Measurements from ENCODE around the gene PPBP. TPM values are rescaled to one million over a fixed set of nuclear protein-coding genes. Genes with fewer than 3 reads are reported as not detected.
"Not testable (repeated sequence)": the region's sequence is repeated elsewhere in the genome, so short reads cannot be mapped to it uniquely, and the experiment has no call there.

PPBP gene
- total and polyA plus RNA-seq, 8 donors = 0.31 TPM; not detected in 7

DNA sequence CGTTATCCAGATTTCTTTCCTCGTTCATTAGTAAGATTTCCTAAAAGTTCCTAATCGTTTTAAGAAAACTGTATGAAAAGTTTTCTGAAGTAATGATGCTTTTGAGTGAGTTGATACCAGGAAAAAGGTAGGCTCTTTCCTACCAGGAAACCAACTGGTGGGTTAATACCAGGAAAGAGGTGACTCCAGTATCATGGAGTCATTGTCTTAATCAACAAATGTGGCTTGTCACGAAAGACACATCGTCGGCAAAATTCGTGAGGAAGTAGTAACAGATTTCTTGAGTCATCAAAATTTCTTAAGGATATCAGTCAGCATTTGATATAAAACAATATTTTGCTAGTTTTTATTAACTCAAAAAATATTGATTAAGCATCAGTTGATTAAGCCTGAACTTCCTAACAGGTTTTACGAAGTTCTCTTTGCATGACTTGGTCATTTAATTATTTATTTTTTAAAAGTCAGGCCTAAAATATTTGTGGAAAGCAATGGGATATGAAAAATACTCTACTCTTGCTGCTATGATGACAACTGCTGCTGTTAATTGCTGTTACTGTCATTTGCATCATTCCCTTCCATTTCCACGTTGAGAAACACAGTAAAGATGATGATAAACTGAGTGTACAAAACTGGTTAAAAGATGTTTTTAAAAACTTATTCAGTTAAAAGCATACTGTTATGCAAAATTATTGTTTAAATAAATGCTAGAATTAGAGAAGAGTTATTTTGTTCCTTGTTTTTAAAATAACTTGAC lies 3.2 kb upstream of the PPBP start:
- Histone ChIP-seq H3K4me3 (no peak overlapping the region), H3K36me3 (no peaks in the 10 kb centered on the region), H3K4me1 (no peaks in the 10 kb centered on the region), H3K9me3 (no peaks in the 10 kb centered on the region), H3K27ac (no peak overlapping the region), H3K27me3 (no peaks in the 10 kb centered on the region)
- no peak for FAIRE-seq
- WGBS, 2 donors = 80 to 88% methylated on average over 9 of the region's 9 CpGs
- ATAC-seq = no peak
- no peak for DNase-seq
- TF ChIP-seq CTCF (IDR thresholded peaks at IDR 0.05) = no peak
- intact Hi-C loops (cut with DNase I) = no loop called here

GRCh38 chr4:73989928-73990327 lies 1.9 kb upstream of the PPBP start:
- DNase-seq = no peak
- 48 to 49% methylated on average over 5 of the region's 5 CpGs for WGBS, 2 donors
- no peak for FAIRE-seq

DNA sequence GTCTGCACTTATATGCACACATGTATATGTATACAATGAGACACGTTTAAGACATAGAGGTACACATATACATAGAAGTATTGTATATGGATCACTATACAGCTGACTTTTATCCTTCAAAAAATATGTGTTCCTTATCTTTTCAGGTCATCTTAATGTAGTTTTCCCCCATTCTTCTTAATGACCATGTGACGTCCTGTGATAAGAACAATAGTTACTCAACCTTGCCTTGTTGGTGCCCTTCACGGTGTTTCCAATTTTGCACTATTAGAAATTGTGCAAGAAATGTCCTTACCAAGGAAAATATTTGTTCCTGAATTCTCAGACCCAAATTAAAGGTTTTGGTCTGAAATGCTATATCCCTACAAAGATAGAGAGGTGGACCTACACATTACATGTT lies 1.0 kb upstream of the PPBP start:
- H3K36me3 ChIP-seq = no peaks in the 10 kb centered on the region
- no peak for ATAC-seq
- no peaks in the 10 kb centered on the region for H3K9me3 ChIP-seq
- intact Hi-C loops (cut with DNase I) = no loop called here
- DNase-seq = no peak
- H3K4me3 ChIP-seq = no peak overlapping the region
- FAIRE-seq = no peak
- WGBS, 2 donors = 52 to 63% methylated on average over 3 of the region's 3 CpGs
- no peak overlapping the region for H3K27ac ChIP-seq
- no peaks in the 10 kb centered on the region for H3K4me1 ChIP-seq
- no peak for TF ChIP-seq CTCF (IDR thresholded peaks at IDR 0.05)
- no peaks in the 10 kb centered on the region for H3K27me3 ChIP-seq

More at GRCh38 chr4:73989928-73990327, 1.9 kb upstream of the PPBP start:
- Histone ChIP-seq H3K4me3 (no peak overlapping the region), H3K4me1 (no peaks in the 10 kb centered on the region), H3K27ac (no peak overlapping the region), H3K9me3 (no peaks in the 10 kb centered on the region), H3K27me3 (no peaks in the 10 kb centered on the region), H3K36me3 (no peaks in the 10 kb centered on the region)
- no peak for TF ChIP-seq CTCF (IDR thresholded peaks at IDR 0.05)
- intact Hi-C loops (cut with DNase I) = no loop called here
- no peak for ATAC-seq

- Histone ChIP-seq H3K27me3 (no peaks in the 10 kb centered on the region), H3K4me3 (no peak overlapping the region), H3K36me3 (no peaks in the 10 kb centered on the region), H3K4me1 (no peaks in the 10 kb centered on the region), H3K9me3 (no peaks in the 10 kb centered on the region), H3K27ac (no peak overlapping the region)
- no peak for FAIRE-seq
- 45 to 61% methylated on average over 1 of the region's 1 CpG for WGBS, 2 donors
- ATAC-seq = no peak
- intact Hi-C loops (cut with DNase I) = no loop called here
- no peak for TF ChIP-seq CTCF (IDR thresholded peaks at IDR 0.05)
- DNase-seq = no peak
Observed at GRCh38 chr4:73985528-73985852, 2.5 kb downstream of the PPBP start.

- Histone ChIP-seq H3K27me3 (no peaks in the 10 kb centered on the region), H3K4me3 (no peak overlapping the region), H3K36me3 (no peaks in the 10 kb centered on the region), H3K9me3 (no peaks in the 10 kb centered on the region), H3K27ac (no peak overlapping the region), H3K4me1 (no peaks in the 10 kb centered on the region)
- DNase-seq (no peak), ATAC-seq (no peak), FAIRE-seq (no peak)
- WGBS, 2 donors = 80 to 91% methylated on average over 4 of the region's 4 CpGs
- TF ChIP-seq CTCF (IDR thresholded peaks at IDR 0.05) = no peak
- intact Hi-C loops (cut with DNase I) = no loop called here
Observed at GRCh38 chr4:73984736-73985527, 3.1 kb downstream of the PPBP start.

GRCh38 chr4:73981175-73981574 lies 6.8 kb downstream of the PPBP start:
- H3K4me1 ChIP-seq; H3K27ac ChIP-seq; intact Hi-C loops (cut with DNase I); FAIRE-seq; H3K36me3 ChIP-seq; H3K27me3 ChIP-seq; H3K9me3 ChIP-seq; H3K4me3 ChIP-seq: not testable (repeated sequence)
- WGBS, 2 donors = 67 to 74% methylated on average over 7 of the region's 7 CpGs
- ATAC-seq = peak in 1 of 4 donors; percentile 28
- peak in 1 of 6 donors; percentile 37 for DNase-seq

Measured in pancreas (tissue), 10 donors.